ENCODE measurements around the gene LAPTM5. TPM values are rescaled to one million over a fixed set of nuclear protein-coding genes. Genes with fewer than 3 reads are reported as not detected.
A peak's percentile ranks its signal among the peaks of the same experiment; 100 is the strongest.

The LAPTM5 gene
- total RNA-seq, 1 donor from 2014 or later, result 0.77 TPM

DNA sequence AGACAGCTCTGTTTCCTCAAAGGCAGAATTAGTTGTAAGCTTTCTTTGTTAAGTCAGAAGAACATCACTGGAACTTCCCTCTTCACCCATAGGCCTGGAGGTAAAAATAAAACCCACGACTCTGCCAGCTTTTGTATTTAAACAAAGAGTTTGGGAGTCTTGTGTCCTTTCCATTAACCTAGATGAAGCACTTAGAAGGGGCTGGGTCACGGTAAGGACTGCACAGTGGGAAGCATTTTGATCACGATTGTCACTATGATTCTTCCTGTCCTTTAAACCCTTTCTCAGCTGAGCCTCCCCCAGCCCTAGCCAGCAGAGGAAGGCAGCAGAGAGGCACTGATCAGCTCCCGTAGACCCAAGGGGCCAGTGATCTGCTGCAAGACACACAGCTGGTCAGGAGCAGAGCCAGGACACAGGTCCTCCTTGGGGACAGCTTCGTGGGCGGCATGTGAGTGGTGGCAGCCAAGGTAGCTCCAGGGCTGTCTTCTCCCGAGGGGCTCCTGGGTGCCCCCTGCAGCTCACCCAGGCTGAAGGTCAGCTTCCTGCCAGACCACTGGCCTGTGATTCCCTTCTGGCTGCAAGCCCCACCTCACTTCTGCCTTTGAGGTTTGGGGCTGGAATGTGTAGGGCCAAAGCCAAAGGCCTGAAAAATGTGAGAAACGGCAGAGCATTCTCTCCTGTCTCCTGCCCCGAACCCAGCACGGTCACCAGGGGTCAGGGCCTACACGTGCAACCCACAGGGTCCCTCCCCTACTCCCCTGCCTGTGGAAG lies 4.0 kb upstream of the LAPTM5 start:
- H3K4me1 Mint-ChIP-seq (ENCODE audit: low read depth, unreplicated experiment), result peaks cover 32% of the 10 kb centered on the region
- no peaks in the 10 kb centered on the region for H3K9me3 ChIP-seq (ENCODE audit: insufficient read depth, low read depth, low read length)
- peaks cover 3% of the 10 kb centered on the region for H3K9me3 Mint-ChIP-seq (ENCODE audit: unreplicated experiment)
- H3K27ac ChIP-seq (ENCODE audit: low read depth, low read length), result no peak overlapping the region
- H3K4me2 ChIP-seq (ENCODE audit: low read length), result no peak overlapping the region
- H3K36me3 Mint-ChIP-seq (ENCODE audit: low read depth, unreplicated experiment), result peaks cover 2% of the 10 kb centered on the region
- no peaks in the 10 kb centered on the region for H3K36me3 ChIP-seq (ENCODE audit: insufficient read depth, low read length)
- H4K20me1 ChIP-seq (ENCODE audit: insufficient read depth, low read length), result no peaks in the 10 kb centered on the region
- no peak for TF ChIP-seq EZH2 (IDR thresholded peaks at IDR 0.05; ENCODE audit: insufficient read depth, low read length)
- TF ChIP-seq, protein P1, sequence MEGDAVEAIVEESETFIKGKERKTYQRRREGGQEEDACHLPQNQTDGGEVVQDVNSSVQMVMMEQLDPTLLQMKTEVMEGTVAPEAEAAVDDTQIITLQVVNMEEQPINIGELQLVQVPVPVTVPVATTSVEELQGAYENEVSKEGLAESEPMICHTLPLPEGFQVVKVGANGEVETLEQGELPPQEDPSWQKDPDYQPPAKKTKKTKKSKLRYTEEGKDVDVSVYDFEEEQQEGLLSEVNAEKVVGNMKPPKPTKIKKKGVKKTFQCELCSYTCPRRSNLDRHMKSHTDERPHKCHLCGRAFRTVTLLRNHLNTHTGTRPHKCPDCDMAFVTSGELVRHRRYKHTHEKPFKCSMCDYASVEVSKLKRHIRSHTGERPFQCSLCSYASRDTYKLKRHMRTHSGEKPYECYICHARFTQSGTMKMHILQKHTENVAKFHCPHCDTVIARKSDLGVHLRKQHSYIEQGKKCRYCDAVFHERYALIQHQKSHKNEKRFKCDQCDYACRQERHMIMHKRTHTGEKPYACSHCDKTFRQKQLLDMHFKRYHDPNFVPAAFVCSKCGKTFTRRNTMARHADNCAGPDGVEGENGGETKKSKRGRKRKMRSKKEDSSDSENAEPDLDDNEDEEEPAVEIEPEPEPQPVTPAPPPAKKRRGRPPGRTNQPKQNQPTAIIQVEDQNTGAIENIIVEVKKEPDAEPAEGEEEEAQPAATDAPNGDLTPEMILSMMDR (IDR thresholded peaks at IDR 0.05; ENCODE audit: insufficient read depth, low read depth, low read length), result no peak
- no peak overlapping the region for H3K27ac Mint-ChIP-seq (ENCODE audit: unreplicated experiment)
- H3K79me2 ChIP-seq (ENCODE audit: insufficient read depth, low read length), result no peaks in the 10 kb centered on the region
- no peaks in the 10 kb centered on the region for H3K27me3 ChIP-seq (ENCODE audit: insufficient read depth, low read length)
- DNase-seq (ENCODE audit: low read depth) (peak; percentile 44), FAIRE-seq (no peak)
- no peak overlapping the region for H3K9ac ChIP-seq (ENCODE audit: low read length)
- no peak overlapping the region for H2AFZ ChIP-seq (ENCODE audit: low read depth, low read length)
- no peak overlapping the region for H3K4me3 Mint-ChIP-seq (ENCODE audit: unreplicated experiment)
- H3K4me1 ChIP-seq (ENCODE audit: insufficient read depth, low read length), result peaks cover 17% of the 10 kb centered on the region
- H3K27me3 Mint-ChIP-seq (ENCODE audit: low read depth, unreplicated experiment), result peaks cover 7% of the 10 kb centered on the region
- no peak overlapping the region for H3K4me3 ChIP-seq (ENCODE audit: insufficient read depth, low read depth, low read length)

DNA sequence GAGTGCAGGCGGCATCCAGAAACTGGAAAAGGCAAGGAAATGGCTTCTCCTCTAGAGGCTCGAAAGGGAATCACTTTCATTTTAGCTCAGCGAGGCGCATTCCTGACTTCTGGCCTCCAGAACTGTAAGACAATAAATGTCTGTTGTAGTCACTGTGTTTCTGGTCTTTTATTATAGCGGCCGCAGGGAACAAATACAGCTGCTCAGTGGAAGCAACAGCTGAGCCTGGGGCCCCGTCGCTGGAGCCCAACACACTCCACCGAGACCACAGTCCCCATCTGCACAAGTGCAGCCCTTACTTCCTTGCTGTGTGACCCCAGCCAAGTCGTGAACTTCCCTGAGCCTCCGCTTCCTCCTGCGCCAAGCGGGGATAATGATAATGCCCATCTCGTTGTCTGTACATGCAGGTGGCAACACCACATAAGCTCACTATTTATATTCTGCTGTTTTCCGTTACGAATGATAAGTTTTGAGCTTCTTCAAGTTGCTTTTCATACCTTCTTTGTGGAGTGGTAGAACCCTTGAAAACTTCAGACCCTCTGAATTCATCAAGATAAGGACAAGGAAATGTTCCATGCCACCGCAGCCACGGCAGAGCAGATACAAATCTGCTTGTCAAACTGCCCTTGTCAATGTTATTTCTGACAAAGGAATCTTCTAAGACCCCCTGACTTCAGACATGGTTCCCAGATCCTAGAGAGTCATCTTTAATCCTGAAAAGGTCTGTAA lies 3.2 kb upstream of the LAPTM5 start:
- no peaks in the 10 kb centered on the region for H3K27me3 ChIP-seq (ENCODE audit: insufficient read depth, low read length)
- H3K36me3 ChIP-seq (ENCODE audit: insufficient read depth, low read length), result no peaks in the 10 kb centered on the region
- no peak overlapping the region for H3K27ac ChIP-seq (ENCODE audit: low read depth, low read length)
- no peak for TF ChIP-seq EZH2 (IDR thresholded peaks at IDR 0.05; ENCODE audit: insufficient read depth, low read length)
- TF ChIP-seq, protein P1 (IDR thresholded peaks at IDR 0.05; ENCODE audit: insufficient read depth, low read depth, low read length), result no peak
- H3K79me2 ChIP-seq (ENCODE audit: insufficient read depth, low read length), result no peaks in the 10 kb centered on the region
- no peak for DNase-seq (ENCODE audit: low read depth)
- Mint-ChIP-seq H3K36me3 (ENCODE audit: low read depth, unreplicated experiment) (peaks cover 2% of the 10 kb centered on the region), H3K9me3 (ENCODE audit: unreplicated experiment) (peaks cover 3% of the 10 kb centered on the region), H3K27me3 (ENCODE audit: low read depth, unreplicated experiment) (peaks cover 5% of the 10 kb centered on the region), H3K27ac (ENCODE audit: unreplicated experiment) (no peak overlapping the region), H3K4me1 (ENCODE audit: low read depth, unreplicated experiment) (peaks cover 37% of the 10 kb centered on the region), H3K4me3 (ENCODE audit: unreplicated experiment) (no peak overlapping the region)
- peaks cover 25% of the 10 kb centered on the region for H3K4me1 ChIP-seq (ENCODE audit: insufficient read depth, low read length)
- H2AFZ ChIP-seq (ENCODE audit: low read depth, low read length), result no peak overlapping the region
- FAIRE-seq, result no peak
- no peak overlapping the region for H3K9ac ChIP-seq (ENCODE audit: low read length)
- H3K9me3 ChIP-seq (ENCODE audit: insufficient read depth, low read depth, low read length), result no peaks in the 10 kb centered on the region
- no peak overlapping the region for H3K4me2 ChIP-seq (ENCODE audit: low read length)
- peaks cover 4% of the 10 kb centered on the region for H4K20me1 ChIP-seq (ENCODE audit: insufficient read depth, low read length)
- H3K4me3 ChIP-seq (ENCODE audit: insufficient read depth, low read depth, low read length), result no peak overlapping the region
